HG02885 (cell line): ENCODE measurements around the gene BEST1.
A peak's percentile ranks its signal among the peaks of the same experiment; 100 is the strongest.
"Not testable (repeated sequence)": the region's sequence is repeated elsewhere in the genome, so short reads cannot be mapped to it uniquely, and the experiment has no call there.

Source experiments
- ATAC-seq: cut with Tn5 transposase; IDR thresholded peaks from one replicate; pipeline ENCODE4 v1.9.1; 2021; ENCODE audit warnings: mild to moderate bottlenecking; ENCODE audit not compliant: unreplicated experiment, poor library complexity

BEST1 gene

GRCh38 chr11:61974766-61975631, 24.8 kb downstream of the BEST1 start:
- ATAC-seq = no peak

GRCh38 chr11:61975638-61976419, 25.7 kb downstream of the BEST1 start:
- ATAC-seq = no peak

- ATAC-seq = no peak
These were observed 26.3 kb downstream of the BEST1 start for GRCh38 chr11:61976420-61976800.

GRCh38 chr11:61976813-61977475, 26.8 kb downstream of the BEST1 start:
- no peak for ATAC-seq

- ATAC-seq = no peak
These were observed 28.8 kb downstream of the BEST1 start for GRCh38 chr11:61978703-61979661.

- ATAC-seq = no peak
These were observed 30.8 kb downstream of the BEST1 start for GRCh38 chr11:61980783-61981541.

GRCh38 chr11:61983419-61983818, 33.3 kb downstream of the BEST1 start:
- ATAC-seq = no peak

- no peak for ATAC-seq
These were observed 35.7 kb downstream of the BEST1 start for GRCh38 chr11:61985869-61986268.

GRCh38 chr11:61994981-61995380, 44.8 kb downstream of the BEST1 start:
- no peak for ATAC-seq

- ATAC-seq = no peak
These were observed 46.8 kb downstream of the BEST1 start for GRCh38 chr11:61996933-61997332.

GRCh38 chr11:61999141-61999975, 49.2 kb downstream of the BEST1 start:
- ATAC-seq = no peak

- ATAC-seq = no peak
These were observed 50.6 kb downstream of the BEST1 start for GRCh38 chr11:62000539-62001446.

GRCh38 chr11:62001450-62002191, 51.5 kb downstream of the BEST1 start:
- no peak for ATAC-seq

- ATAC-seq = not testable (repeated sequence)
These were observed 52.1 kb downstream of the BEST1 start for GRCh38 chr11:62002283-62002682.

- peak; percentile 49 for ATAC-seq
These were observed 54.3 kb downstream of the BEST1 start for GRCh38 chr11:62004473-62004872.

GRCh38 chr11:62008193-62008592, 58.0 kb downstream of the BEST1 start:
- no peak for ATAC-seq
